HG02678 (cell line): ENCODE measurements around the gene SUPT20HL1.

Experiments
- ATAC-seq: cut with Tn5 transposase; IDR thresholded peaks from one replicate; pipeline ENCODE4 v1.9.1; 2021; ENCODE audit warnings: mild to moderate bottlenecking, moderate library complexity; ENCODE audit not compliant: unreplicated experiment

Gene SUPT20HL1

DNA sequence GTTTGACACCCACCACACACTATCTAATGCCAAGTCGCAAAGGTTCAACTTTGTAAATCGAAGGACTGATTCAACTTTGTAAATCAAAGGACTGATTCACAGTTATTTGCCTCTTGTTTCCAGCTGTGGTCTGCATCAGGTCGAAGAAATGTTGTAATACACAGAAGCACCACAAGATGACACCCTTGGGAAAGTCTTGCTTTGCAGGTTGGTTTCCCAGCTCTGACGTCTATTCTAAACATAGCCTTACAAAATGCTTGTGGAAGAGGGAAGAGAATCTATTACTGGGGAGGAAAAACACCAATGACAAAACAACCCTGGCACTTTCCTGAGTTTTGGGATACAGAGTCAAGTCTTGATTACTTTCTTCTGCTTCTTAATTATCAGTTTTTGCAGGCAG is 35.3 kb downstream of the SUPT20HL1 start:
- no peak for ATAC-seq

DNA sequence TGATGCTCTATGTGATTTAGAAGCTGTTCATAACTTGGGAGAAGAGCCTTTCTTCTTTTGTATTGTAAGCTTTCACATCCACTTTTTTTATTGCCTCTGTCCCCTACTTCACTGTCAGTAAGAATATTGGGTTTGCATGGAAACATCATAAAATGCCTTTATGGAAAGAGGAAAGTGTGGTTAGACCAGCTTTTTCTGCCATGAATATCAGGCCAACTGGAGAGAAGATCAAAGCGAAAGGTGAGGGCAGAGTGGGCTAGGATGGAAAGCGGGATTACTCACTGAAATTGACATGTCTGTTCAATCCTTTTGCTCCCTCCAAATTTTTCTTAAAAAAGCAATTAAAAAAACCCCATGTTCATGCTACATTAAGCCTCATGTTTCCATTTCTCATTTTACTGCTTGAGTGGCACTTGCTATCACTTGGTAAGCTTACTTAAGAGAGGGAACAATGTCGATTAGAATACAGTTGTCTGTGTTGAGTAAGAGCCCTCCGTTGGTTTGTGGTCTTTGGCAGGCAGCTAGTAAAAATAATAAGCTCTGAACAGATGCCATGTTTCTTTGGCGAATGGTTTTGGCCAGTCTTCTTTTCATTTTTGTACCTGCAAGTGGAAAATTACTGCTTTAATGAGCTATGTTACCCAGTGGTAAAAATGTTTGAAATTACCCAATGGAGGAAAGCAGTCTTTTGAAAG is 35.9 kb downstream of the SUPT20HL1 start:
- ATAC-seq: no peak

DNA sequence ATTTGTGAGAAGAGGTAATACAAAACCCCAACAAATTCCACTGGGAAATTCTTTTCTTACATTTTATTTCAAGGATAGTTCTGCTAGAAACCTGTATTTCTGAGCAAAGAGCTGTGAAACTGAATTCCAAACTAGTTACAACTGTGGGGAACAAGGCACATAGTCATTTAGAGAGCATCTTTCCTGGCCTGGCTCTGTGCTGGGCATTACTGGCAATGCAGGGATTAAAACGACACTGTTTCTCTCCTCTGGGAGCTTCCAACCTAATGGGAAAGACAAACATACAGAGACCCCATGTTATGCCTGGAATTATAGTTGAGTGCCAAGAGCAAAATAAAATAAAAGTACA is 36.5 kb downstream of the SUPT20HL1 start:
- no peak for ATAC-seq

GRCh38 chrX:24398766-24399165 is 38.3 kb downstream of the SUPT20HL1 start:
- no peak for ATAC-seq

DNA sequence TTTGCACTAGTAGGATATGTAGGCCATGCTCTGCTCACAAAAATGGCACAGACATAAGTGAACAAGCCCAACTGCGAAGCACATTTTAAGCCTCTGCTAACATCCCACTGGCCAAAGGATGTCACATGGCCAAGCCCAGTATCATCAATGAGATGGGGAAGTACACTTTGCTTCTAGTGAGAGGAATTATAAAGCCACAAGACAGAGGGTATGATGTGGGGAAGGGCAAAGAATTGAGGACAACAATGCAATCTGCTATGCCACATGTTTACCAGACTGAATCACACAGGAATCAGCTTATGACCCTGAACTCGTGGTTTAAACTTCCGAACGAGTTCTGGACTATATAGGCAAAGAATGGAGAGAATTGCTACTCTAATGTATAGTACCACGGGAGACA is 39.1 kb downstream of the SUPT20HL1 start:
- no peak for ATAC-seq

- ATAC-seq: no peak
These were observed 45.5 kb downstream of the SUPT20HL1 start for GRCh38 chrX:24405959-24406358.
